GM12865 (cell line): Measurements from ENCODE around the gene RBMS3.

Experiments used
- DNase-seq: peaks from one replicate; pipeline ENCODE4 v3.0.0; 2010; ENCODE audit warnings: low read depth
- H3K4me3 ChIP-seq: 2 replicates; pipeline ENCODE4 v1.5.1; 2011; ENCODE audit warnings: mild to moderate bottlenecking, low read depth, low read length, control low read depth
- CTCF ChIP-seq: IDR thresholded peaks from 2 replicates; pipeline ENCODE4 v1.5.1; 2011; ENCODE audit warnings: low read length, control low read depth, low read depth, inconsistent platforms; ENCODE audit not compliant: insufficient read depth; ENCODE audit errors: missing control alignments

The RBMS3 gene

GRCh38 chr3:29757054-29757777 is 476.3 kb downstream of the RBMS3 start:
- TF ChIP-seq CTCF, result no peak
- H3K4me3 ChIP-seq, result no peak overlapping the region
- no peak for DNase-seq

- DNase-seq, result no peak
- no peak for TF ChIP-seq CTCF
- no peak overlapping the region for H3K4me3 ChIP-seq
Measured at GRCh38 chr3:29758108-29758433, 477.2 kb downstream of the RBMS3 start.

- no peak for DNase-seq
- TF ChIP-seq CTCF, result no peak
- no peak overlapping the region for H3K4me3 ChIP-seq
Measured at GRCh38 chr3:29758434-29759322, 477.8 kb downstream of the RBMS3 start.

GRCh38 chr3:29759411-29760225 is 478.7 kb downstream of the RBMS3 start:
- no peak for TF ChIP-seq CTCF
- H3K4me3 ChIP-seq, result no peak overlapping the region
- DNase-seq, result no peak

GRCh38 chr3:29760226-29760685 is 479.4 kb downstream of the RBMS3 start:
- no peak for DNase-seq
- no peak for TF ChIP-seq CTCF
- no peak overlapping the region for H3K4me3 ChIP-seq

- no peak for TF ChIP-seq CTCF
- no peak for DNase-seq
- H3K4me3 ChIP-seq, result no peak overlapping the region
Measured at GRCh38 chr3:29761517-29761916, 480.6 kb downstream of the RBMS3 start.
